Activated gamma-delta T cell (primary cell): Measurements from ENCODE around the gene MAG.

Experiments
- DNase-seq: peaks from one replicate; lab custom pipeline; 2025; lab: John Stamatoyannopoulos, UW

The MAG gene

GRCh38 chr19:35362261-35363000, 70.5 kb downstream of the MAG start:
- no peak for DNase-seq

DNA sequence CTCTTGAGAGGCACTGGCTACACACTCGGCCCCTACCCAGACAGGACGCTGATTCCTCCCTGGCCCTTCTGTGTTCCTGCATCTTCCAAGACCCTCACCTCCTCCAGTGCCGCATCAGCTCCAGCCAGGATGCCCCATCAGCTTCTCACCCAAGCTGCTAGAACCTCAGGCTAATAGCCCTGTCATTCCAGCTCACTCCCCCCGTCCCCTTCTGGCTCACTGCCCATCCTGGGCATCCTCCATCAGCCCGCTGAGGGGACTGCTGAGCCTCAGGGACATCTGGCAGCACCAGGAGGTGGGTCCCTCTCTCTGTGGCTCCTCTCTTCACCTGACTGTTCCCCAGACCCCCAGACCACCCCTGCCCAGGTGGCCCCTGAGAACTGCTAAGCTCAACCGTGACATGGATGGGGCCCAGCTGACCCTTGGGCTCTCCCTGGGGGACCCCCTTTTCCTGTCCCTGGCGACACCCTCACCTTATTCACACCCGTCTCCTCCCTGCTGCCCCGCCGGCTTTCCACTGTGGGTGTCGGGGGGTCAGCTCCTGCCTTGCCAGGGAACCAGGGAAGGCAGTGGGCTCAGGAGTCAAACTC, 71.1 kb downstream of the MAG start:
- DNase-seq = no peak
